ENCODE measurements around the gene TM9SF1. TPM values are rescaled to one million over a fixed set of nuclear protein-coding genes. Genes with fewer than 3 reads are reported as not detected.

The TM9SF1 gene
- total RNA-seq, 4 donors from 2014 or later, result 44.6 to 64.4 (median 52.9) TPM

DNA sequence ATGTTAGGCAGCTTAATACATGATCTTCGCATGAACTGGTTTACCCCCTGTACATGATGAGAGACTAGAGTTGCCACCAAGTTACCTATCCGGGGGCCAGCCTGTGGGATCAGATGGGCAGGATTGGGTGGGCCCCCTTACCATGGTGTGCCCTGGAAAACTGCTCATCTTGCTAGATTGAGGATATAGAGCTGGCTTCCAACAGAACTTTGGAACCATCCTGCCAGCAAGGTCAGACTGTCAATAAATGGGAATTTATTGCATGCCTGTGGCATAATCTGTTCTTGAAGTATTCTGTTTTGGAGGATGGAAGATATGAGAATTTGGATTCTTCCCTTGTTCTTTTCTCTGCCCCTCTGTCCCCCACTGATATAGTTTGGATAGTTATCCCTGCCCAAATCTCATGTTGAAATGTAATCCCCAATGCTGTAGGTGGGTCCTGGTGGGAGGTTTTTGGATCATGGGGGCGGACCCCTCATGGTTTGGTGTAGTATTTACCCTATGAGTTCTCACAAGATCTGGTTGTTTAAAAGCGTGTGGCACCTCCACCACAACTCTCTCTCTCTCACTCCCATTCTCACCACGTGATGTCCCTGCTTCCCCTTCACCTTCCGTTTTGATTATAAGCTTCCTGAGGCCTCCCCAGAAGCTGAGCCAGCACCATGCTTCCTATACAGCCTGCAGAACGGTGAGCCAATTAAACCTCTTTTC lies 3.7 kb upstream of the TM9SF1 start:
- TF ChIP-seq, protein P1, sequence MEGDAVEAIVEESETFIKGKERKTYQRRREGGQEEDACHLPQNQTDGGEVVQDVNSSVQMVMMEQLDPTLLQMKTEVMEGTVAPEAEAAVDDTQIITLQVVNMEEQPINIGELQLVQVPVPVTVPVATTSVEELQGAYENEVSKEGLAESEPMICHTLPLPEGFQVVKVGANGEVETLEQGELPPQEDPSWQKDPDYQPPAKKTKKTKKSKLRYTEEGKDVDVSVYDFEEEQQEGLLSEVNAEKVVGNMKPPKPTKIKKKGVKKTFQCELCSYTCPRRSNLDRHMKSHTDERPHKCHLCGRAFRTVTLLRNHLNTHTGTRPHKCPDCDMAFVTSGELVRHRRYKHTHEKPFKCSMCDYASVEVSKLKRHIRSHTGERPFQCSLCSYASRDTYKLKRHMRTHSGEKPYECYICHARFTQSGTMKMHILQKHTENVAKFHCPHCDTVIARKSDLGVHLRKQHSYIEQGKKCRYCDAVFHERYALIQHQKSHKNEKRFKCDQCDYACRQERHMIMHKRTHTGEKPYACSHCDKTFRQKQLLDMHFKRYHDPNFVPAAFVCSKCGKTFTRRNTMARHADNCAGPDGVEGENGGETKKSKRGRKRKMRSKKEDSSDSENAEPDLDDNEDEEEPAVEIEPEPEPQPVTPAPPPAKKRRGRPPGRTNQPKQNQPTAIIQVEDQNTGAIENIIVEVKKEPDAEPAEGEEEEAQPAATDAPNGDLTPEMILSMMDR (IDR thresholded peaks at IDR 0.05), result no peak
- no peak for TF ChIP-seq POLR2A (IDR thresholded peaks at IDR 0.05)
- WGBS, 2 donors, result 88 to 94% methylated on average over 7 of the region's 7 CpGs
- no peak for DNase-seq (ENCODE audit: low spot score in 2 of 2)
- H3K4me3 ChIP-seq (ENCODE audit: low read depth, poor library complexity, severe bottlenecking), result no peak overlapping the region
- intact Hi-C loops (cut with DNase I; ENCODE audit: low total_unique reads), result no loop called here

DNA sequence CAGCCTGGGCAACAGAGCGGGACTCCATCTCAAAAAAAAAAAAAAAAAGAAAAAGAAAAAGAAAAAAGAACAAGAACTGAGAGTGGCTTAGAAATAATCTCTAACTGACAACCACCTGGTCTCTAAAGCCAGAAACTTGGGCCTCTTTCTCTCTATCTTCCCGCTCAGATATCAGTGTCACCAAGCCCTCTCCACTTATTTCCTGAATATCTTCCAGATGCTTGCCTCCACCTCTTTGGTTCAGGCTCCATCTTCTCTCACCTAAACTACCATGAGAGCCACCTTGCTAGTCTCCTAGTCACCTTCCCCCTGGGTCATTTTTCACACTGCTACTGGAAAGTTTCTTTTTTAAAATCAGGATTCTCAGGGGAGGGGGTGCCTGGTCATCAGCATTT lies 1.8 kb upstream of the TM9SF1 start:
- WGBS, 2 donors, result 93 to 98% methylated on average over 2 of the region's 2 CpGs
- intact Hi-C loops (cut with DNase I; ENCODE audit: low total_unique reads), result no loop called here
- H3K4me3 ChIP-seq (ENCODE audit: low read depth, poor library complexity, severe bottlenecking), result no peak overlapping the region
- no peak for DNase-seq (ENCODE audit: low spot score in 2 of 2)
- TF ChIP-seq, protein P1 (IDR thresholded peaks at IDR 0.05), result no peak

DNA sequence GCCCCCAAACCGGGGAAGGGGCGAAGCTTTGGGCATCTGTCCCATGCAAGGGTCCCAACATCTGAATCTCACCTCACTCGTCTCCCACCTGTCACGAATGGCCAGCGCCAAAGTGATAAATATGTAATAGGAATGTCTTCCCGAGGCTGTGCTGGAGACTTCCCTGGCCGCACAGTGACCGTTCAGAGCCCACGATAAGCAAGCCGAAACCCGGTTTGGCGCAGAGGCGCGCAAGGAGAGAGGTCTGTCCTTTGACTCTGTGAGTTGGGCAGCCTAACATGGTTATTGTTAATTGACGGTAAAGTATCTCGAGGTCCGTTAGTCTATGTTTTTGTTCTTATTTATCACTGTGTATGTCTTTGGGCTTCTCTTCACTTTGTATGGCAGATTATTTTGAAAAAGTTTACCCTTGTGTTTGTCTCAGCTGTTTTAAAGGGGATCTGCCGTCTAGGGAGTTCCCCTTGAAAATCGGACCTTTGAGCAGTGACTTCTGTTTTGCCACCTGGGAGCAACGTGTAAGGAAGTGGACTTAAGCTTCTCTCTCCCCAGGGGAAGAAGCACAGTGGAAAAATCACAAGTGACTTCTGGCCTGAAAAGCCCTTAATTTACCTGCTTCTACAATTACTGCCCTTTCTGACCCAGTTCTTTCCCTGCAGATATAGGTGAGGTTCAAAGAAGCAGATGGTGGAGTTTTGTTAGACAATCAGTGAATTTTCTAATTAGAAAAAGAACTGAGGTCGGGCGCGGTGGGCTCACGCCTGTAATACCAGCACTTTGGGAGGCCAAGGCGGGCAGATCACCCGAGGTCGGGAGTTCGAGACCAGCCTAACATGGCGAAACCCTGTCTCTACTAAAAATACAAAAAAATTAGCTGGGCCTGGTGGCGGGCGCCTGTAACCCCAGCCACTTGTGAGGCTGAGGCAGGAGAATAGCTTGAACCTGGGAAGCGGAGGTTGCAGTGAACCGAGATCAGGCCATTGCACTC lies 1.1 kb upstream of the TM9SF1 start:
- WGBS, 2 donors, result 33 to 35% methylated on average over 32 to 33 of the region's 33 CpGs
- TF ChIP-seq POLR2A (IDR thresholded peaks at IDR 0.05), result no peak
- TF ChIP-seq, protein P1 (IDR thresholded peaks at IDR 0.05), result no peak
- intact Hi-C loops (cut with DNase I; ENCODE audit: low total_unique reads), result no loop called here
- H3K4me3 ChIP-seq (ENCODE audit: low read depth, poor library complexity, severe bottlenecking), result peak overlapping the region; percentile 82
- DNase-seq (ENCODE audit: low spot score in 2 of 2), result no peak

DNA sequence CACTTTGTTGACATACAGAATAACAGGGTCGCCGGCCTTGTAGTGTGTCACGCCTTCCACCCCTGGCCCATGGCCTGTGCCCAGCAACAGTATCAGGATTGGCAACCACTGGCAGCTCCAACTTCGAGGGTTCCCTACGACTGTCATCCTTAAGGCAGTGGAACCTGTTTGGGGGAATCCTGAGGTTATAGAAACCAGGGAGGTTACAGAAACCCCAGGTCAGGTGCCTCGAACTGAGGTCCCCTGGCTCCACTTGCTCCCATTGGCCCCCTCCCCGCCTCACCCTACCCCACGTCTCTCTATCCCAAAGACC lies 412 bp downstream of the TM9SF1 start:
- DNase-seq (ENCODE audit: low spot score in 2 of 2), result no peak
- H3K4me3 ChIP-seq (ENCODE audit: low read depth, poor library complexity, severe bottlenecking), result peak overlapping the region; percentile 82
- intact Hi-C loops (cut with DNase I; ENCODE audit: low total_unique reads), result no loop called here
- no peak for TF ChIP-seq POLR2A (IDR thresholded peaks at IDR 0.05)
- TF ChIP-seq, protein P1 (IDR thresholded peaks at IDR 0.05), result no peak
- WGBS, 2 donors, result 39 to 47% methylated on average over 8 of the region's 8 CpGs

DNA sequence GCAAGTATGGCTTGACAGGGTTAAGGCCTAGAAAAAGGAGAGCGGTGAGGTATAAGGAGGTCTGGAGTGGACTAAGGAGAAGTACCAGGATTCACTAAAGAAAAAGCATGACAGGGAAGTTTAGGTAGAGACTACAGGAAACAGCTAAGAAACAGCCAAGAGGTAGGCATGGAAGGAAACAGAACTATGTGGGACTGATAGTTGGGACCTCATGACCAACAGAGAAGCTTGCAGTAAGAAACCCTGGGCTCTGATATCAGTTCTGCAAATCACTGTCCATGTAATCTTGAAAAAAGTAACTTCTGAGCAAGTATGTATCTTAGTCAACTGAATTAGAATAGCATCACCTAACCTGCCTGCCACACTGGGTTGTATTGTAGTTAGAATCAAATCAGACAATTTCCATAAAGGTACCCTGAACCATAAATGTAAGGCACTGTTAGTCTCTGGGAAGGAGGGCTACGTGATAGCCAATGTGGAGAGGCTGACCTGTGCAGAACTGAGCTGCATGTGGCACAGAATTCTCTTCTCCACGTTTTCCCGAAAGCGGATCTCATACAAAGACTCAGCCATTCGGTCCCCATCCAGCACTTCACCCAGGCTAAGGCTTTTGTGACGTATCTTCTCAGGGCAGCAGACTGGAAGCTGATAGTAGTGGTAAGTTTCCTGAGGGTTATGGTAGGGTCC lies 912 bp downstream of the TM9SF1 start:
- intact Hi-C loops (cut with DNase I; ENCODE audit: low total_unique reads), result no loop called here
- TF ChIP-seq, protein P1 (IDR thresholded peaks at IDR 0.05), result no peak
- no peak for TF ChIP-seq POLR2A (IDR thresholded peaks at IDR 0.05)
- no peak for DNase-seq (ENCODE audit: low spot score in 2 of 2)
- 68 to 82% methylated on average over 7 of the region's 7 CpGs for WGBS, 2 donors
- no peak overlapping the region for H3K4me3 ChIP-seq (ENCODE audit: low read depth, poor library complexity, severe bottlenecking)

All from lower leg skin (tissue), 4 donors.